ENCODE data around the gene SART3. TPM values are rescaled to one million over a fixed set of nuclear protein-coding genes. Genes with fewer than 3 reads are reported as not detected.

SART3 gene
- total and polyA plus RNA-seq, 8 donors = 11.7 to 106 (median 51.1) TPM

DNA sequence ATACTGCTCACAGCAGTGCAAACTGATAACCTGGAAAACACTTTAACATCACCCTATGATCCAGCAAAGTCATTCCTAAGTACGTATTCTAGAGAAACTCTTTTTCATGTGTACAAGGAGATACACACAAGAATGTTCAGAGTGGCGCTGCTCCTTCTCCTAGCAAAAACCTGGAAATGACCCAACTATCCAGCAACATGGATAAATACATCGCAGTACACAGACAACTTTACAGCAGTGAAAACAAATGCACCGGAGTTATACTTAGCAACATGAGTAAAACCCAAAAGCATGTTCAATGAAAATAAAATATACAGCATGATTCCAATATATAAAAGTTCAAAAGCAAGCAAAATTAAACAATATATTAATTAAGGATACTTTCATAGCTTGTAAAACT lies 18.7 kb downstream of the SART3 start:
- no peak for DNase-seq
- H3K36me3 ChIP-seq = peaks cover 54 to 91% (median 79%) of the 10 kb centered on the region in 4 donors
- no peaks in the 10 kb centered on the region for H3K9me3 ChIP-seq
- no peaks in the 10 kb centered on the region for H3K27me3 ChIP-seq
- H3K27ac ChIP-seq = no peak overlapping the region
- H3K4me1 ChIP-seq = peaks cover 0 to 33% (median 4%) of the 10 kb centered on the region in 4 donors
- 72 to 88% (median 83%) methylated on average over 4 of the region's 4 CpGs for WGBS, 5 donors
- H3K4me3 ChIP-seq = no peak overlapping the region
- intact Hi-C loops (cut with DNase I; ENCODE audit: low total_unique reads) = no loop called here
- no peak for TF ChIP-seq EP300 (IDR thresholded peaks at IDR 0.05)
- no peak for TF ChIP-seq POLR2AphosphoS5 (IDR thresholded peaks at IDR 0.05)
- no peak for TF ChIP-seq POLR2A (IDR thresholded peaks at IDR 0.05)
- TF ChIP-seq, protein P1, sequence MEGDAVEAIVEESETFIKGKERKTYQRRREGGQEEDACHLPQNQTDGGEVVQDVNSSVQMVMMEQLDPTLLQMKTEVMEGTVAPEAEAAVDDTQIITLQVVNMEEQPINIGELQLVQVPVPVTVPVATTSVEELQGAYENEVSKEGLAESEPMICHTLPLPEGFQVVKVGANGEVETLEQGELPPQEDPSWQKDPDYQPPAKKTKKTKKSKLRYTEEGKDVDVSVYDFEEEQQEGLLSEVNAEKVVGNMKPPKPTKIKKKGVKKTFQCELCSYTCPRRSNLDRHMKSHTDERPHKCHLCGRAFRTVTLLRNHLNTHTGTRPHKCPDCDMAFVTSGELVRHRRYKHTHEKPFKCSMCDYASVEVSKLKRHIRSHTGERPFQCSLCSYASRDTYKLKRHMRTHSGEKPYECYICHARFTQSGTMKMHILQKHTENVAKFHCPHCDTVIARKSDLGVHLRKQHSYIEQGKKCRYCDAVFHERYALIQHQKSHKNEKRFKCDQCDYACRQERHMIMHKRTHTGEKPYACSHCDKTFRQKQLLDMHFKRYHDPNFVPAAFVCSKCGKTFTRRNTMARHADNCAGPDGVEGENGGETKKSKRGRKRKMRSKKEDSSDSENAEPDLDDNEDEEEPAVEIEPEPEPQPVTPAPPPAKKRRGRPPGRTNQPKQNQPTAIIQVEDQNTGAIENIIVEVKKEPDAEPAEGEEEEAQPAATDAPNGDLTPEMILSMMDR (IDR thresholded peaks at IDR 0.05) = no peak

DNA sequence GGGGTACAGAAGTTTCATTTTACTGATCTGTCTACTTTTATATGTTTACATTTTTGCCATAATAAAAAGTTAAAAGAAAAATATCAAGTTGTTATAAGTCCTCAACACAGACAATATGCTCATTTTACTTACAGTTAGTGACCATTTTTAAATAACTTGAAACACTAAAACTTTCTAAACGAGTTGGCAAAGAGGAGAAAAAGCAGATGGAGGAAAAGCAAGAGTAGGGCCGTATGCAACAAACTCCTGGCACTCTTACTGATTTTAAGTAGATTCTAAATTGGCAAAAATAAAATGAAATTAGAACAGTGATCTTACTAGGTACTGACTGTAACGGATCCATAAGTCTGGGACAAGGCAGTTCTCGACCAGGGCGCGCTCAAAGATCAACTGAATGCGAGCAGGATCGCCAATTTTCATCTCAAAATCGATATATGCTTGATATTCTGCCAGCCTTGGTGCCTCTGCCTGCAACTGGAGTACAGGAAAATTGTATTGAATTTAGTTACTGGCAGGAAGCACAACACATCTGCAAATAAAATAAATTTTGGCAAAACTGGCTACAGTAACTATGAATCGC lies 22.3 kb downstream of the SART3 start:
- Histone ChIP-seq H3K27ac (no peak overlapping the region), H3K4me3 (no peak overlapping the region), H3K9me3 (no peaks in the 10 kb centered on the region), H3K4me1 (peaks cover 0 to 33% (median 4%) of the 10 kb centered on the region in 4 donors), H3K36me3 (peaks cover 41 to 91% (median 79%) of the 10 kb centered on the region in 4 donors), H3K27me3 (no peaks in the 10 kb centered on the region)
- intact Hi-C loops (cut with DNase I; ENCODE audit: low total_unique reads) = no loop called here
- DNase-seq = no peak
- TF ChIP-seq EP300 (IDR thresholded peaks at IDR 0.05) (no peak), POLR2A (IDR thresholded peaks at IDR 0.05) (no peak), POLR2AphosphoS5 (IDR thresholded peaks at IDR 0.05) (no peak)
- TF ChIP-seq, protein P1 (IDR thresholded peaks at IDR 0.05) = no peak
- 93 to 97% (median 95%) methylated on average over 10 of the region's 10 CpGs for WGBS, 5 donors

DNA sequence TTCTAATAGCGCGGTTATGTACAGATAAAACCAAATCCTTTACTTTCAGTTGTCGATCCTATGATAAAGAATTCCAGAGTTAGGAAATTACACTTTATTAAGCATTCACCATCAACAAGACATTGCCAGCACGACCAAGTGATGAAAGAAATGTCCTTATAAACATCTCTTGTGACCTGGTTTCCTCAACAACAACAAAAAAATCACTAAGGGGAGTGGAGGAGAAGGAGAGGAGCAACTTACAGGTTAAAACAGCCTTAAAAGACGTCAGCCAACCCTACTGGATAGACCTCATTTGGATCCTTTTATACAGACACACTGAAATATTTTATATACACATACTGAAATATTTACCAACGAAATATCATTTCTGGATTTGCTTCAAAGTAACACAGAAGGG lies 22.8 kb downstream of the SART3 start:
- 69 to 89% (median 78%) methylated on average over 6 of the region's 6 CpGs for WGBS, 5 donors
- Histone ChIP-seq H3K36me3 (peaks cover 36 to 91% (median 78%) of the 10 kb centered on the region in 4 donors), H3K27ac (no peak overlapping the region), H3K27me3 (no peaks in the 10 kb centered on the region), H3K4me1 (peaks cover 0 to 33% (median 4%) of the 10 kb centered on the region in 4 donors), H3K4me3 (no peak overlapping the region), H3K9me3 (no peaks in the 10 kb centered on the region)
- no peak for DNase-seq
- no peak for TF ChIP-seq EP300 (IDR thresholded peaks at IDR 0.05)
- TF ChIP-seq POLR2A (IDR thresholded peaks at IDR 0.05) = no peak
- TF ChIP-seq, protein P1 (IDR thresholded peaks at IDR 0.05) = no peak
- no peak for TF ChIP-seq POLR2AphosphoS5 (IDR thresholded peaks at IDR 0.05)
- intact Hi-C loops (cut with DNase I; ENCODE audit: low total_unique reads) = no loop called here

DNA sequence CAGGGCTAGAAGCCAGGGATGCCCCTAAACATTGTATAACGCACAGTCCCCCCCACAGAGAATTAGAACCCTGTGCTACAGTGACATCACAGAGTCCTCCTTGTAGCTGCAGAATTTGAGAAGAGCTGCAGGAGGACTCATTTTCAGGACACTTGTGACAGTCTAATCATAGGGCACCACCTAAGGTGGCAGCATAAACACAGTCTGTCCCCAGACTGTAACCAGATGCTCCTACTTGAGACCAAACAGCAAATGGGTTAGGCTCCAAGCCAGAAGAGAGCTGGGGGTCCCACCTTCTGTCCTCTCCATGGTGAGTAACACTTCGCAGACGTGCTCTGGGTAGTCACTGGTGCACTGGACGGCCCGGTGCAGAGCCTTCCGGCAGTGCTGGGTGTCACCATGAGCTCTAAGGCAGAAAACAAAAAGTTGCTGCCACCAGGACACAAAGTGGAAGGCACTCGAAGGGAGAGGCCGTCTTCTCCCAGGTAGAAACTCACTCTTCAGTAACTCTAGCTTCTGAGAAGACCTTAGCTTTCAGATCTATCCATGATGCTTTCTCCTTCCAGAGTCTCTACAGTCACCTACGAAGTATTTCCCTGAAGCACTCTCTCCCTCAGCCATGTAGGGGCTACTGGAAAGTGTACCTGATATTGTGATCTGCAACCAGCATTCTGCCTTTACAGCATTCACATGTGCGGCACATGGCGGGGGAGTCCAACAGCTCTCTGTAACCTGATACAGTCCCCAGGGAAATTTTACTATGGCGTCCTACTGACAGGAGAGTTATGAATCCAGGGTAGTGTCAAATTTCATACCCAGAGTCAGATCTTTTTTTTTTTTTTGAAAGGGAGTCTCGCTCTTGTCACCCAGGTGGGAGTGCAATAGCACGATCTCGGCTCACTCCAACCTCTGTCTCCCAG lies 28.8 kb downstream of the SART3 start:
- 90 to 94% (median 94%) methylated on average over 15 of the region's 15 CpGs for WGBS, 5 donors
- no peak for TF ChIP-seq EP300 (IDR thresholded peaks at IDR 0.05)
- no peak for TF ChIP-seq POLR2A (IDR thresholded peaks at IDR 0.05)
- TF ChIP-seq, protein P1 (IDR thresholded peaks at IDR 0.05) = no peak
- TF ChIP-seq POLR2AphosphoS5 (IDR thresholded peaks at IDR 0.05) = no peak
- no peak for DNase-seq
- Histone ChIP-seq H3K27me3 (no peaks in the 10 kb centered on the region), H3K4me1 (no peaks in the 10 kb centered on the region), H3K36me3 (peaks cover 77 to 100% (median 99%) of the 10 kb centered on the region in 4 donors), H3K9me3 (no peaks in the 10 kb centered on the region), H3K27ac (no peak overlapping the region), H3K4me3 (no peak overlapping the region)
- intact Hi-C loops (cut with DNase I; ENCODE audit: low total_unique reads) = no loop called here
